ENCODE results near the gene ZDHHC14. TPM values are rescaled to one million over a fixed set of nuclear protein-coding genes. Genes with fewer than 3 reads are reported as not detected.
A peak's percentile ranks its signal among the peaks of the same experiment; 100 is the strongest.

The ZDHHC14 gene
- total RNA-seq, 1 donor, result 4.3 TPM

DNA sequence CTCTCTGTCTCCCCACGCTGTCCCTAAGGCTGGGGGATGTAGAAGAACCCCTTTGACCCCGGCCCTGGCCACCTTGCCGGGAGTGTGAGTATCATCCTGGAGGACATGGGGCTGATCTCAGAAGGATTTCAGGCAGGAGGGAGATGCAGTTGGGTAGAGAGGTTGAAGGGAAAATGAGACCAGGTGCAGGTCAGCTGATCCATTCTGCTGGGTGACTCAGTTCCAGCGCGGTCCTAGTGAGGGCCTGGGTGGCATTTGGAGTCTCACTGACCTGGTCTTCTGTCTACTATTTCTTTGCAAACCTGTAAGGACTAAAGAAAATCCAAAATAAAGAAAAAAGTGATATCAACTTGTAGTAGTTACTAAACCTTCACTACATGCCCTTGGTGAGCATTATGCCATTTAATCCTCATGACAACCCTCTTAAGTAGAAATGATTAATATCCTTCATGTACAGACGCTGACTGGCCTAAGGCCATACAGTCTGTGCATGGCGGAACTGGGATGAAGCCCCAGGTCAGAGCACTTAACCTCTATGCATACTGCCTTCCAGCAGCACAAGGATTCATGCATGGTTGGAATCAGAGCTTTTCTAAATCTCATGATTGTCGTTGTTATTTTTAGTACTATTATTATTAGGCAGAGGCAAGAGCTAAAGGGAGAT lies 106.3 kb downstream of the ZDHHC14 start:
- TF ChIP-seq, protein P1, sequence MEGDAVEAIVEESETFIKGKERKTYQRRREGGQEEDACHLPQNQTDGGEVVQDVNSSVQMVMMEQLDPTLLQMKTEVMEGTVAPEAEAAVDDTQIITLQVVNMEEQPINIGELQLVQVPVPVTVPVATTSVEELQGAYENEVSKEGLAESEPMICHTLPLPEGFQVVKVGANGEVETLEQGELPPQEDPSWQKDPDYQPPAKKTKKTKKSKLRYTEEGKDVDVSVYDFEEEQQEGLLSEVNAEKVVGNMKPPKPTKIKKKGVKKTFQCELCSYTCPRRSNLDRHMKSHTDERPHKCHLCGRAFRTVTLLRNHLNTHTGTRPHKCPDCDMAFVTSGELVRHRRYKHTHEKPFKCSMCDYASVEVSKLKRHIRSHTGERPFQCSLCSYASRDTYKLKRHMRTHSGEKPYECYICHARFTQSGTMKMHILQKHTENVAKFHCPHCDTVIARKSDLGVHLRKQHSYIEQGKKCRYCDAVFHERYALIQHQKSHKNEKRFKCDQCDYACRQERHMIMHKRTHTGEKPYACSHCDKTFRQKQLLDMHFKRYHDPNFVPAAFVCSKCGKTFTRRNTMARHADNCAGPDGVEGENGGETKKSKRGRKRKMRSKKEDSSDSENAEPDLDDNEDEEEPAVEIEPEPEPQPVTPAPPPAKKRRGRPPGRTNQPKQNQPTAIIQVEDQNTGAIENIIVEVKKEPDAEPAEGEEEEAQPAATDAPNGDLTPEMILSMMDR (IDR thresholded peaks at IDR 0.05; ENCODE audit: insufficient read depth, low read depth, low read length), result no peak
- no peak overlapping the region for H3K4me3 ChIP-seq (ENCODE audit: low read depth, low read length)
- DNase-seq (ENCODE audit: low read depth), result no peak

- no peak for DNase-seq (ENCODE audit: low read depth)
- TF ChIP-seq, protein P1 (IDR thresholded peaks at IDR 0.05; ENCODE audit: insufficient read depth, low read depth, low read length), result no peak
- H3K4me3 ChIP-seq (ENCODE audit: low read depth, low read length), result no peak overlapping the region
Measured at GRCh38 chr6:157488058-157488457, 107.1 kb downstream of the ZDHHC14 start.

DNA sequence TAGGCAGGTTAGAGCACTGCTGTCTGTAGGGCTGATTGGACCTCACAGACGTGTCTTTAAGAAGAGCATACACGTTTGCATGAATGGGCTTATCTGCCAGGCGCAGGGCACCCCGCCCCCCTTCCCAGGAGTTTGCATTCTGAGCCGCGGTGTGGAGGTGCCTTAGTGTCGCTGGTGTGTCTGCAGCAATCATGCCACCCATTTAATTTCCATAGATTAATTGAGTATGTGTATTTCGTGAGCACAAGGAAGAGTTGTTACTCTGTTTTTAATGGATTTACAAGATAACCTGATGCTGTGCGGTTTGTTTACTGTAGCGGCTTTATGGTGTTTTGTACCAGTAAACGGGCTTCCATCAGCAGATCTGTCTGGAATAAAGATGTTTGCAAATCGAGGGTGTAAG lies 107.7 kb downstream of the ZDHHC14 start:
- DNase-seq (ENCODE audit: low read depth), result peak; percentile 4
- TF ChIP-seq, protein P1 (IDR thresholded peaks at IDR 0.05; ENCODE audit: insufficient read depth, low read depth, low read length), result no peak
- no peak overlapping the region for H3K4me3 ChIP-seq (ENCODE audit: low read depth, low read length)

GRCh38 chr6:157490611-157491269 lies 109.8 kb downstream of the ZDHHC14 start:
- no peak overlapping the region for H3K4me3 ChIP-seq (ENCODE audit: low read depth, low read length)
- no peak for DNase-seq (ENCODE audit: low read depth)
- TF ChIP-seq, protein P1 (IDR thresholded peaks at IDR 0.05; ENCODE audit: insufficient read depth, low read depth, low read length), result no peak

GRCh38 chr6:157491571-157492232 lies 110.7 kb downstream of the ZDHHC14 start:
- H3K4me3 ChIP-seq (ENCODE audit: low read depth, low read length), result no peak overlapping the region
- TF ChIP-seq, protein P1 (IDR thresholded peaks at IDR 0.05; ENCODE audit: insufficient read depth, low read depth, low read length), result no peak
- DNase-seq (ENCODE audit: low read depth), result no peak

DNA sequence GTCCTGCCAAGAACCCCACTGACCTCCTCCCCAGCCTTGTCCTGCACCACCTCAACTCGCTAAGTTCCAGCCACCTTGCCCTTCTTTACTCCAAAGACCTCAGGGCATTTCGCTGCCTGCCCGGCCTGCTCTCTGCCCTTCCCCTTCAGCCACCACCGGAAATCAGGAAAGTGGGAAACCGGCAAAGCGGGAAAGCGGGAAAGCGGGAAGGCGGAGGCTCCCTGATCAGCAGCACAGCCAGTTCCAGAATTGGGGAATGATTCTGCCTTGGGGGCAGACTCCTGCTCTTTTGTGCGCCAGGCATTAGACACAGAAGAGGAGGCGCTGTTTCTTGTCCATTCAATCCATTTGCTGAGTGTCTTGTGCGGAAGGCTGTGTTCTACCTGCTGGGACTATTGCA lies 111.3 kb downstream of the ZDHHC14 start:
- DNase-seq (ENCODE audit: low read depth), result no peak
- TF ChIP-seq, protein P1 (IDR thresholded peaks at IDR 0.05; ENCODE audit: insufficient read depth, low read depth, low read length), result no peak
- no peak overlapping the region for H3K4me3 ChIP-seq (ENCODE audit: low read depth, low read length)
